HEK293 (cell line): ENCODE results near the gene SF3B4.
A peak's percentile ranks its signal among the peaks of the same experiment; 100 is the strongest.

ENCODE experiments used
- CTCF ChIA-PET: fragments of 350-600 bp; formaldehyde crosslinking; extraction: SDS; loops from one replicate; lab custom pipeline; 2021; ENCODE audit warnings: antibody characterized with exemption; lab: Yijun Ruan, JAX
- POLR2A ChIA-PET: fragments of 300-600 bp; formaldehyde crosslinking; extraction: SDS; loops from one replicate; lab custom pipeline; 2020; ENCODE audit warnings: antibody characterized with exemption, inconsistent platforms; lab: Yijun Ruan, JAX
- H3K27ac ChIP-seq: fragments of 200-500 bp; sonication (Bioruptor generic); 2 replicates; pipeline ENCODE4 v1.5.1; 2014; ENCODE audit warnings: low read depth, low read length, control low read depth, inconsistent platforms; ENCODE audit errors: extremely low read depth
- H3K36me3 ChIP-seq, 2 experiments: fragments of 200-500 bp in 1 of 2; sonication (Bioruptor generic) in 1 of 2; 1 replicate in 1 of 2; 2 replicates in 1 of 2; pipeline ENCODE4 v1.5.1; 2014 to 2017; ENCODE audit warnings: inconsistent platforms in 2 of 2, low read length in 2 of 2; ENCODE audit not compliant: control insufficient read depth in 2 of 2, insufficient read depth in 1 of 2
- H3K4me1 ChIP-seq: fragments of 200-500 bp; sonication (Bioruptor generic); 2 replicates; pipeline ENCODE4 v1.5.1; 2014; ENCODE audit warnings: mild to moderate bottlenecking, low read length, inconsistent platforms; ENCODE audit not compliant: control insufficient read depth, insufficient read depth
- H3K4me3 ChIP-seq: 2 replicates; pipeline ENCODE4 v1.5.1; 2011; ENCODE audit warnings: low read depth, mild to moderate bottlenecking, control low read depth, low read length, moderate library complexity
- H3K9me3 ChIP-seq: fragments of 200-500 bp; sonication (Bioruptor generic); 2 replicates; pipeline ENCODE4 v1.5.1; 2014; ENCODE audit warnings: low read depth, low read length, inconsistent platforms; ENCODE audit not compliant: control insufficient read depth, insufficient read depth
- GFI1B ChIP-seq: fragments of 450-650 bp; formaldehyde crosslinking; IDR thresholded peaks from 2 replicates; pipeline ENCODE4 v1.5.1; 2016; ENCODE audit warnings: missing biosample characterization, missing genetic modification characterization
- HOXD13 ChIP-seq: sonication (generic); formaldehyde crosslinking; IDR thresholded peaks from 2 replicates; pipeline ENCODE4 v1.8.0; 2022; ENCODE audit warnings: missing genetic modification reagents, borderline replicate concordance
- KLF7 ChIP-seq: fragments of 450-650 bp; formaldehyde crosslinking; IDR thresholded peaks from 2 replicates; pipeline ENCODE4 v1.5.1; 2016; ENCODE audit warnings: missing biosample characterization, missing genetic modification characterization, borderline replicate concordance
- KLF9 ChIP-seq: fragments of 450-650 bp; formaldehyde crosslinking; IDR thresholded peaks from 2 replicates; pipeline ENCODE4 v1.5.1; 2016; ENCODE audit warnings: missing biosample characterization, missing genetic modification characterization, low read depth
- MYNN ChIP-seq: fragments of 450-650 bp; formaldehyde crosslinking; IDR thresholded peaks from 2 replicates; pipeline ENCODE4 v1.5.1; 2016; ENCODE audit warnings: missing biosample characterization, missing genetic modification characterization, borderline replicate concordance
- PATZ1 ChIP-seq: fragments of 450-650 bp; formaldehyde crosslinking; IDR thresholded peaks from 2 replicates; pipeline ENCODE4 v1.5.1; 2016; ENCODE audit warnings: missing biosample characterization, missing genetic modification characterization
- TCF7L2 ChIP-seq: IDR thresholded peaks from 2 replicates; pipeline ENCODE4 v1.6.1; 2011; ENCODE audit warnings: low read depth, mild to moderate bottlenecking, inconsistent platforms, low read length, moderate library complexity, borderline replicate concordance
- ZBTB20 ChIP-seq: fragments of 450-650 bp; formaldehyde crosslinking; IDR thresholded peaks from 2 replicates; pipeline ENCODE4 v1.5.1; 2016; ENCODE audit warnings: missing biosample characterization, missing genetic modification characterization
- ZBTB26 ChIP-seq: fragments of 450-650 bp; formaldehyde crosslinking; optimal IDR thresholded peaks from 2 replicates; pipeline ENCODE3; 2016; ENCODE audit warnings: missing biosample characterization, mild to moderate bottlenecking, missing genetic modification characterization
- ZBTB8A ChIP-seq: fragments of 450-650 bp; formaldehyde crosslinking; IDR thresholded peaks from 2 replicates; pipeline ENCODE4 v1.5.1; 2016; ENCODE audit warnings: missing biosample characterization, missing genetic modification characterization
- ZFP69B ChIP-seq: fragments of 450-650 bp; formaldehyde crosslinking; IDR thresholded peaks from 2 replicates; pipeline ENCODE4 v1.5.1; 2016; ENCODE audit warnings: missing biosample characterization, missing genetic modification characterization
- ZNF214 ChIP-seq: fragments of 450-650 bp; formaldehyde crosslinking; IDR thresholded peaks from 2 replicates; pipeline ENCODE4 v1.5.1; 2017; ENCODE audit warnings: missing biosample characterization, mild to moderate bottlenecking, missing genetic modification characterization, borderline replicate concordance
- ZNF223 ChIP-seq: fragments of 450-650 bp; formaldehyde crosslinking; IDR thresholded peaks from 2 replicates; pipeline ENCODE4 v1.5.1; 2016; ENCODE audit warnings: missing biosample characterization, missing genetic modification characterization
- ZNF274 ChIP-seq, 2 experiments: fragments of 200-500 bp in 1 of 2; fragments of 450-650 bp in 1 of 2; sonication (Bioruptor generic) in 1 of 2; formaldehyde crosslinking in 1 of 2; IDR thresholded peaks; 2 replicates each; pipeline versions ENCODE4 v1.5.1 to v1.6.1; 2014 to 2016; ENCODE audit warnings: borderline replicate concordance in 1 of 2, inconsistent platforms in 1 of 2, low read length in 1 of 2, missing biosample characterization in 1 of 2, missing genetic modification characterization in 1 of 2
- ZNF324 ChIP-seq: fragments of 450-650 bp; formaldehyde crosslinking; IDR thresholded peaks from 2 replicates; pipeline ENCODE4 v1.5.1; 2016; ENCODE audit warnings: missing biosample characterization, missing genetic modification characterization
- ZNF354C ChIP-seq: fragments of 450-650 bp; formaldehyde crosslinking; IDR thresholded peaks from 2 replicates; pipeline ENCODE4 v1.5.1; 2016; ENCODE audit warnings: missing biosample characterization, missing genetic modification characterization, low read depth, borderline replicate concordance
- ZNF473 ChIP-seq: fragments of 450-650 bp; formaldehyde crosslinking; IDR thresholded peaks from 2 replicates; pipeline ENCODE4 v1.5.1; 2017; ENCODE audit warnings: missing biosample characterization, missing genetic modification characterization
- ZNF530 ChIP-seq: fragments of 450-650 bp; formaldehyde crosslinking; IDR thresholded peaks from 2 replicates; pipeline ENCODE4 v1.5.1; 2016; ENCODE audit warnings: low read depth, missing biosample characterization, missing genetic modification characterization
- ZNF558 ChIP-seq: fragments of 450-650 bp; formaldehyde crosslinking; IDR thresholded peaks from 2 replicates; pipeline ENCODE4 v1.5.1; 2016; ENCODE audit warnings: missing biosample characterization, missing genetic modification characterization
- ZNF560 ChIP-seq: fragments of 450-650 bp; formaldehyde crosslinking; IDR thresholded peaks from 2 replicates; pipeline ENCODE4 v1.5.1; 2017; ENCODE audit warnings: missing biosample characterization, missing genetic modification characterization, borderline replicate concordance
- ZNF670 ChIP-seq: fragments of 450-650 bp; formaldehyde crosslinking; IDR thresholded peaks from 2 replicates; pipeline ENCODE4 v1.5.1; 2016; ENCODE audit warnings: missing biosample characterization, missing genetic modification characterization, low read depth
- ZNF677 ChIP-seq: fragments of 450-650 bp; IDR thresholded peaks from 2 replicates; pipeline ENCODE4 v1.5.0; 2018; ENCODE audit warnings: missing biosample characterization, mild to moderate bottlenecking, missing genetic modification characterization, moderate library complexity
- ZNF704 ChIP-seq: fragments of 450-650 bp; formaldehyde crosslinking; IDR thresholded peaks from 2 replicates; pipeline ENCODE4 v1.5.1; 2016; ENCODE audit warnings: missing biosample characterization, missing genetic modification characterization
- ZNF830 ChIP-seq: fragments of 450-650 bp; IDR thresholded peaks from 2 replicates; pipeline ENCODE4 v1.5.0; 2018; ENCODE audit warnings: missing biosample characterization, missing genetic modification characterization, low read depth, mild to moderate bottlenecking, moderate library complexity
- ZSCAN4 ChIP-seq: fragments of 450-650 bp; formaldehyde crosslinking; IDR thresholded peaks from 2 replicates; pipeline ENCODE4 v1.5.1; 2017; ENCODE audit warnings: missing biosample characterization, missing genetic modification characterization

The SF3B4 gene

GRCh38 chr1:149915429-149916192 is 12.0 kb downstream of the SF3B4 start:
- no peaks in the 10 kb centered on the region for H3K9me3 ChIP-seq
- ChIA-PET CTCF (no interaction called here), POLR2A (interaction anchor here (0.6 to 1.6 kb wide), 3 partner anchors 12 to 23 kb away, joined by 3 to 7 read pairs (median 4); no protein-coding TSS in a partner anchor)
- no peak overlapping the region for H3K27ac ChIP-seq
- 0 out of 2 replicates have a peak, but pooled peaks cover 3% of the 10 kb centered on the region for H3K4me1 ChIP-seq
- peaks cover 0 to 38% of the 10 kb centered on the region in 2 experiments; a peak in 1 of 3 replicates for H3K36me3 ChIP-seq
- H3K4me3 ChIP-seq: no peak overlapping the region
- TF ChIP-seq ZNF354C (tag by site-specific recombination): no peak
- peak; percentile 38; the same call in 1 of the 2 replicates for TF ChIP-seq ZSCAN4 (tag by site-specific recombination)

GRCh38 chr1:149914545-149914944 is 13.1 kb downstream of the SF3B4 start:
- Histone ChIP-seq H3K4me3 (no peak overlapping the region), H3K9me3 (no peaks in the 10 kb centered on the region), H3K4me1 (0 out of 2 replicates have a peak, but pooled peaks cover 3% of the 10 kb centered on the region), H3K27ac (no peak overlapping the region), H3K36me3 (peaks cover 3 to 48% of the 10 kb centered on the region in 2 experiments; a peak in 1 of 3 replicates)
- TF ChIP-seq ZNF354C (tag by site-specific recombination): no peak
- TF ChIP-seq ZNF670: no peak
- no peak for TF ChIP-seq ZBTB8A (tag by site-specific recombination)
- no peak for TF ChIP-seq ZNF558 (tag by site-specific recombination)
- TF ChIP-seq ZNF324 (tag by site-specific recombination): no peak
- TF ChIP-seq ZBTB20: no peak
- TF ChIP-seq ZNF704: no peak
- TF ChIP-seq PATZ1: no peak
- TF ChIP-seq ZNF530 (tag by site-specific recombination): no peak
- no peak for TF ChIP-seq ZBTB26
- no peak for TF ChIP-seq GFI1B (tag by site-specific recombination)
- TF ChIP-seq ZNF830 (tag by site-specific recombination): no peak
- no peak for TF ChIP-seq KLF9 (tag by site-specific recombination)
- ChIA-PET POLR2A (no interaction called here), CTCF (no interaction called here)

- no peak overlapping the region for H3K4me3 ChIP-seq
- no peaks in the 10 kb centered on the region for H3K9me3 ChIP-seq
- no peak overlapping the region for H3K27ac ChIP-seq
- H3K36me3 ChIP-seq: peaks cover 3 to 80% of the 10 kb centered on the region in 2 experiments; a peak in 2 of 3 replicates
- CTCF ChIA-PET: interaction anchor here (1.3 kb wide), 1 partner anchor 258 kb away, joined by 5 read pairs; no protein-coding TSS in a partner anchor
- no peaks in the 10 kb centered on the region for H3K4me1 ChIP-seq
- POLR2A ChIA-PET: interaction anchor here (0.6 kb wide), 1 partner anchor 32 kb away, joined by 3 read pairs; no protein-coding TSS in a partner anchor
- no peak for TF ChIP-seq ZNF558 (tag by site-specific recombination)
- TF ChIP-seq TCF7L2: no peak
- no peak for TF ChIP-seq ZNF560 (tag by site-specific recombination)
- TF ChIP-seq ZNF223 (tag by site-specific recombination): no peak
- TF ChIP-seq ZNF677 (tag by site-specific recombination): no peak
- TF ChIP-seq MYNN: no peak
- no peak for TF ChIP-seq ZNF274 (IDR thresholded peaks at IDR 0.05; ENCODE audit: low read length)
- no peak for TF ChIP-seq ZNF274 (tag by site-specific recombination; IDR thresholded peaks at IDR 0.05; ENCODE audit: borderline replicate concordance)
- no peak for TF ChIP-seq ZFP69B (tag by site-specific recombination)
- TF ChIP-seq KLF7 (tag by site-specific recombination): no peak
- no peak for TF ChIP-seq ZBTB8A (tag by site-specific recombination)
- TF ChIP-seq HOXD13: no peak
- no peak for TF ChIP-seq ZNF473
- TF ChIP-seq ZNF214 (tag by site-specific recombination): no peak
Measured at GRCh38 chr1:149906570-149907075, 21.0 kb downstream of the SF3B4 start.
